HepG2 (cell line): ENCODE measurements around the gene LLGL2. TPM values are rescaled to one million over a fixed set of nuclear protein-coding genes. Genes with fewer than 3 reads are reported as not detected.

Source experiments
- ARNTL ChIP-seq: sonication (generic); formaldehyde crosslinking; IDR thresholded peaks from 2 replicates; pipeline ENCODE4 v1.4.0; 2020; ENCODE audit warnings: mild to moderate bottlenecking, missing genetic modification reagents
- ATRX ChIP-seq: sonication (generic); formaldehyde crosslinking; IDR thresholded peaks from 2 replicates; pipeline ENCODE4 v1.4.0; 2020; ENCODE audit warnings: missing genetic modification reagents, borderline replicate concordance
- ESRRA ChIP-seq: sonication (generic); formaldehyde crosslinking; IDR thresholded peaks from 2 replicates; pipeline ENCODE4 v1.5.1; 2020; ENCODE audit warnings: mild to moderate bottlenecking, low read depth, missing genetic modification reagents
- HNRNPL ChIP-seq: fragments of 200-400 bp; formaldehyde crosslinking; IDR thresholded peaks from 2 replicates; pipeline ENCODE4 v1.6.1; 2017; ENCODE audit warnings: mild to moderate bottlenecking, low read depth, low read length
- MEIS2 ChIP-seq: sonication (generic); formaldehyde crosslinking; IDR thresholded peaks from 2 replicates; pipeline ENCODE4 v1.9.0; 2021; ENCODE audit warnings: mild to moderate bottlenecking, missing genetic modification reagents
- NR2F6 ChIP-seq, 2 experiments: IDR thresholded peaks; 2 replicates each; pipeline ENCODE4 v1.6.1; 2016; ENCODE audit warnings: antibody characterized with exemption in 1 of 2, mild to moderate bottlenecking in 1 of 2
- SMAD3 ChIP-seq: sonication (generic); formaldehyde crosslinking; IDR thresholded peaks from 2 replicates; pipeline ENCODE4 v1.4.0; 2020; ENCODE audit warnings: missing genetic modification reagents
- SOX6 ChIP-seq, 2 experiments: fragments of 450-650 bp in 1 of 2; sonication (generic) in 1 of 2; formaldehyde crosslinking in 1 of 2; IDR thresholded peaks; 2 replicates each; pipeline versions ENCODE4 v1.4.0 to v1.6.1; 2017 to 2020; ENCODE audit warnings: antibody characterized with exemption in 1 of 2, mild to moderate bottlenecking in 1 of 2, missing genetic modification reagents in 1 of 2
- TBX3 ChIP-seq: fragments of 450-650 bp; IDR thresholded peaks from 2 replicates; pipeline ENCODE4 v1.6.1; 2017; ENCODE audit warnings: antibody characterized with exemption, mild to moderate bottlenecking, inconsistent platforms, borderline replicate concordance
- TCF7 ChIP-seq: sonication (generic); IDR thresholded peaks from 2 replicates; pipeline ENCODE4 v1.6.1; 2016; ENCODE audit warnings: antibody characterized with exemption, low read depth
- TRAFD1 ChIP-seq: sonication (generic); formaldehyde crosslinking; IDR thresholded peaks from 2 replicates; pipeline ENCODE4 v1.5.1; 2020; ENCODE audit warnings: missing genetic modification reagents, mild to moderate bottlenecking, borderline replicate concordance
- ZBTB8A ChIP-seq: sonication (generic); formaldehyde crosslinking; IDR thresholded peaks from 2 replicates; pipeline ENCODE4 v1.4.0; 2020; ENCODE audit warnings: mild to moderate bottlenecking, low read depth, missing genetic modification reagents, borderline replicate concordance
- ZNF432 ChIP-seq: sonication (generic); formaldehyde crosslinking; IDR thresholded peaks from 2 replicates; pipeline ENCODE4 v1.5.0; 2020; ENCODE audit warnings: missing genetic modification reagents, mild to moderate bottlenecking, borderline replicate concordance
- ZNF879 ChIP-seq: sonication (generic); formaldehyde crosslinking; IDR thresholded peaks from 2 replicates; pipeline ENCODE4 v1.8.1; 2023; ENCODE audit warnings: missing genetic modification reagents
- polyA plus RNA-seq, 8 experiments: library from polyadenylated mRNA; depleted of rRNA in 3 of 8; stranded (reverse) in 7 of 8; unstranded in 1 of 8; fragments of >200 nt; fragmentation: Illumina TruSeq in 4 of 8; extraction: Trizol in 4 of 8; gene quantifications; 2 replicates each; pipeline versions ENCODE4 v1.2.1 to v1.2.3, GENCODE V29; 2011 to 2016; ENCODE audit warnings: low read depth in 4 of 8, missing spikeins in 1 of 8, mixed read lengths in 1 of 8; ENCODE audit not compliant: insufficient read depth in 1 of 8
- total RNA-seq, 5 experiments: library from RNA; depleted of rRNA; stranded (reverse); fragments of >200 nt; fragmentation: Illumina TruSeq; extraction: Trizol; gene quantifications; 2 replicates each; pipeline ENCODE4 v1.2.3, GENCODE V29; 2016; ENCODE audit warnings: low read depth in 1 of 5
- TF ChIP-seq, protein P1 (sequence below): sonication (generic); formaldehyde crosslinking; IDR thresholded peaks from 2 replicates; pipeline ENCODE4 v1.5.1; 2020; ENCODE audit warnings: missing genetic modification reagents, mild to moderate bottlenecking, borderline replicate concordance
- TF ChIP-seq, protein P2 (sequence below): sonication (generic); formaldehyde crosslinking; IDR thresholded peaks from 2 replicates; pipeline ENCODE4 v1.4.0; 2020; ENCODE audit warnings: missing genetic modification reagents
- TF ChIP-seq, protein P3 (sequence below): sonication (generic); formaldehyde crosslinking; IDR thresholded peaks from 2 replicates; pipeline ENCODE4 v1.4.0; 2020; ENCODE audit warnings: missing genetic modification reagents, borderline replicate concordance

The LLGL2 gene
- total and polyA plus RNA-seq, 2 of the 13 experiments (the other 11 are each of a cell fraction or from before 2014, with no cell fraction given) = 83.0 to 86.7 TPM

DNA sequence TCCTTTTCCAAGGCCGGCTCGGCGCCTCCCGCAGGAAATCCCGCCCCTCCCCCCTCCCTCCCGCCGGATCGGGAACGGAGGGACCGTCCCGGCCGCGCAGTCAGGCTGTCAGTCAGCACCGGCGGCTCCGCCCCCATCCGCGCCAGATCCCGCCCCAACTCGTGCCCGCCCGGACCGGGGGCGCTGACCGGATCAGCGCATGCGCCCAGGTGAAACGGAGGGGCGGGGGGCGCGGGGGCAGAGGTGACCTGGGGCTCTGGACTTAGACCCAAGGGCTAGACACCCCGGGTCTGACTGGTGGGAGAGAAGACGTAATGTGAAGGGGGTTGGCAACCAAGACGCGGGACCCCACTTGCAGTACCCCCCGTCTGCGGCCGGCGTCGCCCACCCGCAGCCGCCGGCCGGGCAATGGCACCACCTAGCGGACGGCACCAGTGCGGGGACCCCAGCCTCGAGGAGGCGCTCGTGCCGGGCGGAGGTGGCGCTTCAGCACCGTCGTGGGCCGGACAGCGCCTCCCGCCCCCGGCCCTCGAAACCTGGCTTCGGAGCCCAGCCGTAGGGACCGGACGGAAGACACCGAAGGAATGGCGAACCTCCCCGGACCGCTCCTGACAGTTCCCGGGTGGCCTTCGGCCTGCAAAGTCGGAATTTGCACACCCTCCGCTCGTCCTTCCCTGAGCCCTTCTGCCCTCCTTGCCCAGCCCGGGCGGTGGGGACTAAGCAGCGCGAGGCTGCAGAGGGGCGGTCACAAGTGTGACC is 9.8 kb upstream of the LLGL2 start, which contains the start of gene CASKIN2 (continued):
- TF ChIP-seq TRAFD1 (CRISPR knock-in tag) = peak; percentile 98
- peak; percentile 63; the same call in 1 of the 2 replicates for TF ChIP-seq SMAD3 (CRISPR knock-in tag)
- TF ChIP-seq ZBTB8A = peak; percentile 94; the same call in 1 of the 2 replicates
- TF ChIP-seq NR2F6 (IDR thresholded peaks at IDR 0.05) = 0 out of 2 replicates have a peak, but pooled peaks have one; percentile 10
- TF ChIP-seq NR2F6 (CRISPR knock-in tag; IDR thresholded peaks at IDR 0.05) = peak; percentile 79
- no peak for TF ChIP-seq SOX6 (IDR thresholded peaks at IDR 0.05)
- peak; percentile 65 for TF ChIP-seq SOX6 (CRISPR knock-in tag; IDR thresholded peaks at IDR 0.05)
- TF ChIP-seq HNRNPL = peak; percentile 81
- TF ChIP-seq TCF7 = no peak
- no peak for TF ChIP-seq ZNF432
- TF ChIP-seq ATRX (CRISPR knock-in tag) = no peak
- TF ChIP-seq, protein P1, sequence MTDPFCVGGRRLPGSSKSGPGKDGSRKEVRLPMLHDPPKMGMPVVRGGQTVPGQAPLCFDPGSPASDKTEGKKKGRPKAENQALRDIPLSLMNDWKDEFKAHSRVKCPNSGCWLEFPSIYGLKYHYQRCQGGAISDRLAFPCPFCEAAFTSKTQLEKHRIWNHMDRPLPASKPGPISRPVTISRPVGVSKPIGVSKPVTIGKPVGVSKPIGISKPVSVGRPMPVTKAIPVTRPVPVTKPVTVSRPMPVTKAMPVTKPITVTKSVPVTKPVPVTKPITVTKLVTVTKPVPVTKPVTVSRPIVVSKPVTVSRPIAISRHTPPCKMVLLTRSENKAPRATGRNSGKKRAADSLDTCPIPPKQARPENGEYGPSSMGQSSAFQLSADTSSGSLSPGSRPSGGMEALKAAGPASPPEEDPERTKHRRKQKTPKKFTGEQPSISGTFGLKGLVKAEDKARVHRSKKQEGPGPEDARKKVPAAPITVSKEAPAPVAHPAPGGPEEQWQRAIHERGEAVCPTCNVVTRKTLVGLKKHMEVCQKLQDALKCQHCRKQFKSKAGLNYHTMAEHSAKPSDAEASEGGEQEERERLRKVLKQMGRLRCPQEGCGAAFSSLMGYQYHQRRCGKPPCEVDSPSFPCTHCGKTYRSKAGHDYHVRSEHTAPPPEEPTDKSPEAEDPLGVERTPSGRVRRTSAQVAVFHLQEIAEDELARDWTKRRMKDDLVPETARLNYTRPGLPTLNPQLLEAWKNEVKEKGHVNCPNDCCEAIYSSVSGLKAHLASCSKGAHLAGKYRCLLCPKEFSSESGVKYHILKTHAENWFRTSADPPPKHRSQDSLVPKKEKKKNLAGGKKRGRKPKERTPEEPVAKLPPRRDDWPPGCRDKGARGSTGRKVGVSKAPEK (CRISPR knock-in tag) = peak; percentile 85
- TF ChIP-seq MEIS2 (CRISPR knock-in tag) = peak; percentile 94
- TF ChIP-seq, protein P2, sequence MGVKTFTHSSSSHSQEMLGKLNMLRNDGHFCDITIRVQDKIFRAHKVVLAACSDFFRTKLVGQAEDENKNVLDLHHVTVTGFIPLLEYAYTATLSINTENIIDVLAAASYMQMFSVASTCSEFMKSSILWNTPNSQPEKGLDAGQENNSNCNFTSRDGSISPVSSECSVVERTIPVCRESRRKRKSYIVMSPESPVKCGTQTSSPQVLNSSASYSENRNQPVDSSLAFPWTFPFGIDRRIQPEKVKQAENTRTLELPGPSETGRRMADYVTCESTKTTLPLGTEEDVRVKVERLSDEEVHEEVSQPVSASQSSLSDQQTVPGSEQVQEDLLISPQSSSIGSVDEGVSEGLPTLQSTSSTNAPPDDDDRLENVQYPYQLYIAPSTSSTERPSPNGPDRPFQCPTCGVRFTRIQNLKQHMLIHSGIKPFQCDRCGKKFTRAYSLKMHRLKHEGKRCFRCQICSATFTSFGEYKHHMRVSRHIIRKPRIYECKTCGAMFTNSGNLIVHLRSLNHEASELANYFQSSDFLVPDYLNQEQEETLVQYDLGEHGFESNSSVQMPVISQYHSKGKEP = peak; percentile 95; the same call in 1 of the 2 replicates
- peak; percentile 90 for TF ChIP-seq ARNTL (CRISPR knock-in tag)
- TF ChIP-seq ZNF879 (CRISPR knock-in tag) = peak; percentile 97
- peak; percentile 80 for TF ChIP-seq TBX3
- peak; percentile 85 for TF ChIP-seq ESRRA (CRISPR knock-in tag)
- TF ChIP-seq, protein P3, sequence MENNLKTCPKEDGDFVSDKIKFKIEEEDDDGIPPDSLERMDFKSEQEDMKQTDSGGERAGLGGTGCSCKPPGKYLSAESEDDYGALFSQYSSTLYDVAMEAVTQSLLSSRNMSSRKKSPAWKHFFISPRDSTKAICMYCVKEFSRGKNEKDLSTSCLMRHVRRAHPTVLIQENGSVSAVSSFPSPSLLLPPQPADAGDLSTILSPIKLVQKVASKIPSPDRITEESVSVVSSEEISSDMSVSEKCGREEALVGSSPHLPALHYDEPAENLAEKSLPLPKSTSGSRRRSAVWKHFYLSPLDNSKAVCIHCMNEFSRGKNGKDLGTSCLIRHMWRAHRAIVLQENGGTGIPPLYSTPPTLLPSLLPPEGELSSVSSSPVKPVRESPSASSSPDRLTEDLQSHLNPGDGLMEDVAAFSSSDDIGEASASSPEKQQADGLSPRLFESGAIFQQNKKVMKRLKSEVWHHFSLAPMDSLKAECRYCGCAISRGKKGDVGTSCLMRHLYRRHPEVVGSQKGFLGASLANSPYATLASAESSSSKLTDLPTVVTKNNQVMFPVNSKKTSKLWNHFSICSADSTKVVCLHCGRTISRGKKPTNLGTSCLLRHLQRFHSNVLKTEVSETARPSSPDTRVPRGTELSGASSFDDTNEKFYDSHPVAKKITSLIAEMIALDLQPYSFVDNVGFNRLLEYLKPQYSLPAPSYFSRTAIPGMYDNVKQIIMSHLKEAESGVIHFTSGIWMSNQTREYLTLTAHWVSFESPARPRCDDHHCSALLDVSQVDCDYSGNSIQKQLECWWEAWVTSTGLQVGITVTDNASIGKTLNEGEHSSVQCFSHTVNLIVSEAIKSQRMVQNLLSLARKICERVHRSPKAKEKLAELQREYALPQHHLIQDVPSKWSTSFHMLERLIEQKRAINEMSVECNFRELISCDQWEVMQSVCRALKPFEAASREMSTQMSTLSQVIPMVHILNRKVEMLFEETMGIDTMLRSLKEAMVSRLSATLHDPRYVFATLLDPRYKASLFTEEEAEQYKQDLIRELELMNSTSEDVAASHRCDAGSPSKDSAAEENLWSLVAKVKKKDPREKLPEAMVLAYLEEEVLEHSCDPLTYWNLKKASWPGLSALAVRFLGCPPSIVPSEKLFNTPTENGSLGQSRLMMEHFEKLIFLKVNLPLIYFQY (CRISPR knock-in tag) = peak; percentile 92
